Posterior cingulate gyrus (tissue), 11 donors: ENCODE results near the gene PERCC1.
"Not testable (repeated sequence)": the region's sequence is repeated elsewhere in the genome, so short reads cannot be mapped to it uniquely, and the experiment has no call there.

Experiments used
- DNase-seq, 10 donors: peaks; one replicate each; pipeline versions ENCODE4 v3.0.0 to v3.0.0-alpha.2; 2020 to 2021; ENCODE audit warnings: mixed read lengths in 3 of 10
- intact Hi-C: fragments of 100-400 bp; cut with DNase I; formaldehyde crosslinking; loops from one replicate; pipeline ENCODE4 v1.15.1; 2023

PERCC1 gene

DNA sequence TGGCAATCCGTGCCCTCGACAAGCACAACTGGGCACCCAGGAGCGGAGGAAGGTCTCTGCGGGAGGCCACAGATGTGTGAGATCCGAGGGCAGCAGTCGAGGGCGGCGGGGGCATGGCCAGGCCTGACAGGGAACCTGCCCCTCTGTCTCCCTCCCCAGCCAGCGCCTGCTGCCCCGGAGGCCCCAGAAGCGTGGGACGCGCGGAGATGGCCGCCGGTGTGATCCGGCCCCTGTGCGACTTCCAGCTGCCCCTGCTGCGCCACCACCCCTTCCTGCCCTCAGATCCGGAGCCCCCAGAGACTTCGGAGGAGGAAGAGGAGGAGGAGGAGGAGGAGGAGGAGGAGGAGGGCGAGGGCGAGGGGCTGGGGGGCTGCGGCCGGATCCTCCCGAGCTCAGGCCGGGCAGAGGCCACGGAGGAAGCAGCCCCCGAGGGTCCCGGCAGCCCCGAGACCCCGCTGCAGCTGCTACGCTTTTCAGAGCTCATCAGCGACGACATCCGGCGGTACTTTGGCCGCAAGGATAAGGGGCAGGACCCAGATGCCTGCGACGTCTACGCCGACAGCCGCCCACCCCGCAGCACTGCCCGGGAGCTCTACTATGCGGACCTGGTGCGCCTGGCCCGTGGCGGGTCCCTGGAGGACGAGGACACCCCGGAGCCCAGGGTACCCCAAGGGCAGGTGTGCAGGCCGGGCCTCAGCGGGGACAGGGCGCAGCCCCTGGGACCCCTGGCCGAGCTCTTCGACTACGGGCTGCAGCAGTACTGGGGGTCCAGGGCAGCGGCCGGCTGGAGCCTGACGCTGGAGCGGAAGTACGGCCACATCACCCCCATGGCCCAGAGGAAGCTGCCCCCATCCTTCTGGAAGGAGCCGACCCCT, 1.7 kb downstream of the PERCC1 start:
- DNase-seq: no peak
- intact Hi-C loops: no loop called here

DNA sequence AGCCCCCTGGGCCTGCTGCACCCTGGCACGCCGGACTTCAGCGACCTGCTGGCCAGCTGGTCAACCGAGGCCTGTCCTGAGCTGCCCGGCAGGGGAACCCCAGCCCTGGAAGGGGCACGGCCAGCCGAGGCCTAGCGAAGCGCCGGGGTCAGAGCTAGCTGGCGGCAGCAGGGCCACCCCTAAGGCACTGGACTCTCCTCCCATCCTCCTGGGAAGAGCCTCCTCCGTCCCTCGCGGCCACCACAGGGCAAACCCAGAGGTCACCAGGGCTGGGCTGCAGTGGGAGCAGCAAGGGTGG, 2.3 kb downstream of the PERCC1 start:
- intact Hi-C loops: no loop called here

GRCh38 chr16:1433756-1434155, 2.9 kb downstream of the PERCC1 start:
- intact Hi-C loops: no loop called here
- DNase-seq: no peak

More for the DNA sequence above, 2.3 kb downstream of the PERCC1 start:
- no peak for DNase-seq

DNA sequence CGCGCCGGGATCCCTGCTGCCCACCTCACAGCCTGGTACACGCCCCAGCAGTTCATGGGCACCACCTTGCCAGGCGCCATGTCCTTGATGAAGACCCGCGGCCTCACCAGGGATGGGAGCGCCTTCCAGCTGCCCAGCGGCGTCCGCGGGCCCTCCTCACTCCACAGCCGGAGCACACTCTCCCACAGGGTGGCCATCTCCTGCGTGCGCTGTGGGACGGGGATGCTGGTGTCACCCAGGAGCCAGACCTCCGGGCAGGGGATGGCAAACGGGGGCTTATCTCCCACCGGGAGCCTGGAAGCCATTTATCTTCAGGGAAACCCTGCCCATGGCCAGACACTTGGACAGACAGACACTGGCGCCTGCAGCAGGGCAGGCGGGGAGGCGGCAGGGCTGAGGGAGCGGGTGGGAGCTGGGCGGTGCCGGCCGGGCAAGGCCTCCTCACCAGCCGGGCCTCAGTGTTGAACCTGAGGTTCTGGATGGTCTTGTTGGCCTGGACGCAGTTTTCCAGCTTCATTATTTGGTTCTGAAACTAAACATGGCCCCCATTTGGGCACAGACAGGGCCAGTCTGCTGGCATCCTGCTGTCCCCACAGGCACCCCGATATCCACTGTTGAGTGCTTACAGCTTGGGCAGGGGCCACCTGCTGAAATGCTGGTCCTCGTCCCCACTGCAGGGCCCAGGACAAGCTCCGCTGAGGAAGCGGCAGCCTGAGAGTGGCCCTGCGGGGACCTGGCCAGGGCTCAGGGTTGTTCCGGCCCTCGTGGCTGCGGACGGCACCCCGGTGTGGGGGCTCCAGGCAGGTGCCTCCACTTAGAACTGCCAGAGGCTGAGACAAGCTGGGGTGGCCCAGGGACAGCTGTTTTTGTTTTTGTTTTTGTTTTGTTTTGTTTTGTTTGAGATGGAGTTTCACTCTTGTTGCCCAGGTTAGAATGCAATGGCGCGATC, 4.0 kb downstream of the PERCC1 start:
- intact Hi-C loops: no loop called here
- DNase-seq: no peak

DNA sequence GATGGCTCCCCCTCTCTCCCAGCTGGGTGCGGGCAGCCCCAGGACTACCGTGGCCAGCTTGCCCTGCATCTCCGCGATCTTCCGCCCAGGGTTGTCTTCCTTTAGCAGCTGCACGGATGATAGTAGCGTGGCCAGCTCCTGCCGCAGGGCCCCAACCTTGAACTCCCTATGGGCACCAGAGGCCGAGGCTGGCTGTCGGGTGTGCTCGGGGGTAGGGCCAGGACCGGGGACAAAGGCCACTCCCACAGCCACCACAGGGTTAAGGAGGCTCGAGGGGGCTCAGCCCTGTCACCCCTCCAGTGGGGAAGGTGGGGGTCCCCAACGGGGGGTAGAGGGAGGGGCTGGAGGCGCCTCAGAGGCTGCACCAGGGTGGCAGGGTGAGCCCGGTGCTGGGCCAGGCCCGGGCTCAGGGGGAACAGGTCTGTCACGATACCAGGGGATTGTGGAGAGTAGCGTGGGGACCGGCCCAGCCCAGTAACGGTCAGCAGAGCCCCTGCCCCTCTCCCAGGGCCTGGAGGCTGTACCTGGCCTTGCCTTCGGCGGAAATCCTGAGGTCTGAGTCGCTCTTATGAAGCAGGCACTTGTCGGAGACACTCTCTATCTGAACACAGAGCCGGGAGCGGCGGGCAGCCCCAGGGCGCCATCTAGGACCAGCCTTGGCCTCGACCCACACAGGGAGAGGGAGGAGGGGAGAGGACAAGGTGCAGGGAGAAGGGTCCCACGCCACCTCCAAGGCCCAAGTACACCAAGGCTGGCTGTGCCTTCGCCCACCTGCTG, 5.2 kb downstream of the PERCC1 start:
- no peak for DNase-seq
- intact Hi-C loops: no loop called here

DNA sequence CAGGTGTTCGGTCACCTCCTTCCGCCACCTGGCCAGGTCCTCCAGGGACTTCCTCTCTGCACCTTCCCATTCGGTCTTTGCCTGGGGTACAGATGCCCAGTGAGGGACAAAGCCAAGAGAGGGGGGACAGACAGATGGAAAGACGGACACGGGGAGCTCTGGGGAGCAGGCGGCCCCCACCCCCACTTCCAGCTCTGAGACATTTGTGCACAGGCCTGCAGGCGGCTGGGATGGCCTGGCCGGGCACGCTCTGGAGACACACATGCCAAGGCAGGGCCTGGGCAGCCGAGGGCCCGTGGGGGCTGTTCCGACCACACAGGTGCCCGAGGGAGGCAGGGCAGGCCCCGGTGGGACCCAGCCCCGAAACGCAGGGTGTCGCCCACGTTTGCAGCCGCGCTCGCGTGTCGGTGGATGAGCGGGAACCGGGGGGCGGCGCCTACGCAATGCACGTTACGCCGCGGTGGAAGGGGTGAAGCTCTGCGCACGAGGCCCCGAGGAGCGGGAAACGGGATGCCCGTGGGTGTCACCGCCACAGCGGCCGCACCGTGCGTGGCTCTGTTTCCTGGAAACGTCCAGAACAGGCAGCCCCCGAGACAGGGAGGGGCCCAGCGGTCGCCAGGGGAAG, 6.0 kb downstream of the PERCC1 start:
- no peak for DNase-seq
- intact Hi-C loops: no loop called here

DNA sequence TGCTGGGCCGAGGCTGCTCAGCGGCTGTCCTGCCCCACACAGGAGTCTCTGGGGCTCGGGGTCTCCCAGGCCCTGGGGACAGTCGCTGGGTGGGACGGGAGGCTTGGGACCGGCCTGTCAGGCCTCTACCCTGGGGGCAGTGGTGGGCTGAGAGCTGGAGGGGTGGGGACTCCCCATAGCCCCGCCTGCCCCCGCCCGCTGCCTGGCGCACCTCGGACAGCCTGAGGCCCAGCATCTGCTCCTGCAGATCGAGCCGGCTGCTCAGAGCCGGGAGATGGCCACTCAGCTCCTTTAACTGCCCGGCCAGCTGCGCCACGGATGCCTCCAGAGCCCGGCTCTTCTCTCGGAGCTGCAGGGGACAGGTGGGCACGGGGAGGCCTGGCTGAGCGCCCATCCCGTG, 6.7 kb downstream of the PERCC1 start:
- intact Hi-C loops: no loop called here

GRCh38 chr16:1438229-1439057, 7.6 kb downstream of the PERCC1 start:
- intact Hi-C loops: no loop called here

More for the DNA sequence above, 6.7 kb downstream of the PERCC1 start:
- DNase-seq: no peak

GRCh38 chr16:1439058-1439698, 8.3 kb downstream of the PERCC1 start:
- no peak for DNase-seq
- intact Hi-C loops: no loop called here

More at GRCh38 chr16:1438229-1439057, 7.6 kb downstream of the PERCC1 start:
- no peak for DNase-seq

DNA sequence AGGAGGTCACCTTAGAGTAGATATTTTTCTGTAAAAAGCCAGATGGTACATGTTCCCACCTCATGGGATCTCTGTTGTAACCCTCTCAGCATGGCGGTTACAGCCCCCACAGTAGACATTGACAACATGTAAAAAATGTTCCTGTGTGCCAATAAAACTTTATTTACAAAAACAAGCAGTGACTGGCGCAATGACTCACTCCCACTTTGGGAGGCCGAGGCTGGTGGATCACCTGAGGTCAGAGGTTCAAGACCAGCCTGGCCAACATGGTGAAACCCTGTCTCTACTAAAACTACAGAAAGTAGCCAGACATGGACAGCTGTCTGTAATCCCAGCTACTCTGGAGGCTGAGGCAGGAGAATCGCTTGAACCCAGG, 8.8 kb downstream of the PERCC1 start:
- DNase-seq, intact Hi-C loops: not testable (repeated sequence)

GRCh38 chr16:1441391-1441829, 10.5 kb downstream of the PERCC1 start:
- no peak for DNase-seq
- intact Hi-C loops: no loop called here

GRCh38 chr16:1442697-1443096, 11.8 kb downstream of the PERCC1 start:
- DNase-seq: no peak
- intact Hi-C loops: no loop called here

DNA sequence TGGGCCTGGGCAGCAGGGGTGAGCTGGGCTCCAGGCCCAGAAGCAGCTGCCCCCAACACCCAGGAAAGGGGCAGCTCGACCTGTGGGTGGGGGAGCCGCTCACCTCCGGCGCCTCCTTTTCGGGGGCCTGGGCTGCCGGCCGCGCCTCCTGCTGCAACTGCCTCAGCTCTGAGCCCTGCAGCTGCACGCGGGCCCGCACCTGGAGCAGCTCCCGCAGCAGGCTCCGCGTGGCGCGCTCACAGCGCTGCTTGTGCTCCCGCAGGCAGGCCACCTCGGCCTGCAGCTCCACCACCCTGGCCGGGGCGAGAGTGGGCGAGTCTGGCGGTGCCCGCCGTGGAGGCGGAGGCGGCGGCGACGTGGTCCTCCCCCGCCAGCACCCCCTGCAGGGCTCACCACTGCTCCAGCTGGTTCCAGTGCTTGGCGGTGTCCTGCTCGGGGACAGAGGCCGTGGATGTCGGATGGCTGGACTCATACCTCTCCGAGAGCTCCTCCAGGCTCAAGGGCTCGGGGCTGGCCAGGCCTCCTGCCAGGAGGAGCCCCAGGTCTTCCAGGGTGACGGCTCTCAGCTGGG, 12.6 kb downstream of the PERCC1 start:
- no peak for DNase-seq
- intact Hi-C loops: no loop called here

GRCh38 chr16:1443980-1444729, 13.3 kb downstream of the PERCC1 start, which contains the start of gene CCDC154:
Gene CCDC154, minus strand, starts transcription at chr16:1444556. Its CDS starts 234 bp downstream, at chr16:1444322.
- intact Hi-C loops: no loop called here
- DNase-seq: no peak

DNA sequence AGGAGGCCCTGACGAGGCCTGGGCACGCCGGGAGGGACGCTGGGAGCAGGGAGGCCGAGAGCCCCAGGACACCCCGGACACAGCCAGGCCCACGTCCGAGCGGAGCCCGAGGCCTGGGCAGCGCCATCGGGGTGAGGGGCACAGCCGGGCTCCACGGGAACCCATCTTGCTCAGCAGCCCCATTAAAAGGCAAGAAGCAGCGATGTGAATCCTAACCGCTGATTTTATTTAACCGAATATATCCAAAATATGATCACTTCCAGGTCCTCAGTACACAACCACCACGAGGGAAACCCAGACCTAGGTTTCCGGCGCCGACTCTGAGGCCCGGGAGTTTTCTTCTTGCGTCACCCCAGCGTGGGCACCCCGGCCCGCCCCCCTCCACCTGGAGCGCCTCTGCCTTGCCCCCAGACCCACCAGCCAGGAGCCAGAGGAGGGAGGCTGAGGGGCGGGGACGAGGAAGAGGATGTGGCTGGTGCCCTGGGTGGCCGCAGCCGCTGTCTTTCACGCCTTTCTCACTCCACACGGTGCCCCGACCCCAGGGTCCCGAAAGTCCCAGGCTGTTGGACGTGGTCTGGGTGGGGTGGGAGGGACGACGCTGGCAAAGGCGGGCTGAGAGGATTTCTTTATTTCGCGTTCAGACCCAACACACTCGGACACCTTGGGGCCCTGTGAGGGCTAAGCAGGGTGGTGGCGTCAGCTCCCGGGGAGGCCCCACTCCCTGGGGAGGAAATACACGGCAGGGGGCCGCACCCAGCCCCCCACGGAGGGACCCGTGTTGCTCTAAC, 14.0 kb downstream of the PERCC1 start:
- no peak for DNase-seq
- intact Hi-C loops: no loop called here

GRCh38 chr16:1445518-1446203, 14.8 kb downstream of the PERCC1 start:
- intact Hi-C loops: no loop called here
- no peak for DNase-seq
